MM.1S (cell line): Measurements from ENCODE around the gene EIF5AL1.

Experiments
- DNase-seq: peaks from one replicate; pipeline ENCODE4 v3.0.0-alpha.2; 2015
- H2AFZ ChIP-seq: fragments of 300-600 bp; sonication (generic); 2 replicates; pipeline ENCODE4 v1.6.0; 2016; ENCODE audit warnings: antibody characterized with exemption, low read length
- H3F3A ChIP-seq: fragments of 300-600 bp; sonication (generic); 2 replicates; pipeline ENCODE4 v1.6.1; 2016; ENCODE audit warnings: mild to moderate bottlenecking, antibody characterized with exemption, low read length, moderate library complexity, mixed read lengths; ENCODE audit not compliant: insufficient read depth
- H3K27ac ChIP-seq: fragments of 300-600 bp; sonication (generic); 2 replicates; pipeline ENCODE4 v1.5.1; 2016; ENCODE audit warnings: mild to moderate bottlenecking, low read length
- H3K27me3 ChIP-seq: fragments of 300-600 bp; sonication (generic); replicated peaks from 2 replicates; pipeline ENCODE4 v1.6.0; 2016; ENCODE audit warnings: low read length; ENCODE audit not compliant: insufficient read depth
- H3K36me3 ChIP-seq: fragments of 300-600 bp; sonication (generic); replicated peaks from 2 replicates; pipeline ENCODE4 v1.6.1; 2016; ENCODE audit warnings: mild to moderate bottlenecking, low read length, mixed read lengths; ENCODE audit not compliant: insufficient read depth
- H3K4me1 ChIP-seq: fragments of 300-600 bp; sonication (generic); 2 replicates; pipeline ENCODE4 v1.6.1; 2016; ENCODE audit warnings: low read length, mixed read lengths
- H3K4me2 ChIP-seq: fragments of 300-600 bp; sonication (generic); 2 replicates; pipeline ENCODE4 v1.6.0; 2016; ENCODE audit warnings: low read depth, low read length
- H3K4me3 ChIP-seq: fragments of 300-600 bp; sonication (generic); 2 replicates; pipeline ENCODE4 v1.5.1; 2016; ENCODE audit warnings: low read length, mixed read lengths
- H3K79me2 ChIP-seq: fragments of 300-600 bp; sonication (generic); 2 replicates; pipeline ENCODE4 v1.6.1; 2016; ENCODE audit warnings: mixed run types, low read length, mixed read lengths
- H3K9ac ChIP-seq: fragments of 300-600 bp; sonication (generic); 2 replicates; pipeline ENCODE4 v1.6.1; 2016; ENCODE audit warnings: low read length, mixed read lengths
- H3K9me2 ChIP-seq: fragments of 300-600 bp; sonication (generic); replicated peaks from 2 replicates; pipeline ENCODE4 v1.6.1; 2016; ENCODE audit warnings: mild to moderate bottlenecking, low read length, mixed read lengths; ENCODE audit not compliant: insufficient read depth
- H3K9me3 ChIP-seq: fragments of 300-600 bp; sonication (generic); replicated peaks from 2 replicates; pipeline ENCODE4 v1.6.1; 2016; ENCODE audit warnings: mild to moderate bottlenecking, low read length, mixed read lengths; ENCODE audit not compliant: insufficient read depth
- H4K20me1 ChIP-seq: fragments of 300-600 bp; sonication (generic); 2 replicates; pipeline ENCODE4 v1.6.1; 2016; ENCODE audit warnings: mild to moderate bottlenecking, low read length, moderate library complexity, mixed read lengths; ENCODE audit not compliant: insufficient read depth
- EZH2 ChIP-seq: fragments of 300-600 bp; sonication (generic); optimal IDR thresholded peaks from 2 replicates; pipeline ENCODE3; 2017; ENCODE audit warnings: low read depth, mild to moderate bottlenecking, antibody characterized with exemption, low read length, mixed read lengths
- EZH2phosphoT487 ChIP-seq: fragments of 300-600 bp; sonication (generic); IDR thresholded peaks from 2 replicates; pipeline ENCODE4 v1.6.1; 2018; ENCODE audit warnings: antibody characterized with exemption, low read length
- TF ChIP-seq, protein P1 (sequence below): fragments of 300-600 bp; sonication (generic); IDR thresholded peaks from 2 replicates; pipeline ENCODE4 v1.5.1; 2016; ENCODE audit warnings: antibody characterized with exemption, low read length, mixed read lengths

The EIF5AL1 gene

GRCh38 chr10:79559726-79560125 is 47.4 kb downstream of the EIF5AL1 start:
- Histone ChIP-seq H3K9me2 (no peaks in the 10 kb centered on the region), H3K4me2 (no peak overlapping the region), H3K36me3 (no peaks in the 10 kb centered on the region), H3K27me3 (no peaks in the 10 kb centered on the region), H3K4me1 (peaks cover 16% of the 10 kb centered on the region), H3F3A (peaks cover 6% of the 10 kb centered on the region; the same call in 1 of the 2 replicates), H2AFZ (no peak overlapping the region), H4K20me1 (no peaks in the 10 kb centered on the region), H3K79me2 (no peaks in the 10 kb centered on the region), H3K27ac (no peak overlapping the region), H3K4me3 (no peak overlapping the region), H3K9ac (no peak overlapping the region), H3K9me3 (no peaks in the 10 kb centered on the region)
- TF ChIP-seq, protein P1, sequence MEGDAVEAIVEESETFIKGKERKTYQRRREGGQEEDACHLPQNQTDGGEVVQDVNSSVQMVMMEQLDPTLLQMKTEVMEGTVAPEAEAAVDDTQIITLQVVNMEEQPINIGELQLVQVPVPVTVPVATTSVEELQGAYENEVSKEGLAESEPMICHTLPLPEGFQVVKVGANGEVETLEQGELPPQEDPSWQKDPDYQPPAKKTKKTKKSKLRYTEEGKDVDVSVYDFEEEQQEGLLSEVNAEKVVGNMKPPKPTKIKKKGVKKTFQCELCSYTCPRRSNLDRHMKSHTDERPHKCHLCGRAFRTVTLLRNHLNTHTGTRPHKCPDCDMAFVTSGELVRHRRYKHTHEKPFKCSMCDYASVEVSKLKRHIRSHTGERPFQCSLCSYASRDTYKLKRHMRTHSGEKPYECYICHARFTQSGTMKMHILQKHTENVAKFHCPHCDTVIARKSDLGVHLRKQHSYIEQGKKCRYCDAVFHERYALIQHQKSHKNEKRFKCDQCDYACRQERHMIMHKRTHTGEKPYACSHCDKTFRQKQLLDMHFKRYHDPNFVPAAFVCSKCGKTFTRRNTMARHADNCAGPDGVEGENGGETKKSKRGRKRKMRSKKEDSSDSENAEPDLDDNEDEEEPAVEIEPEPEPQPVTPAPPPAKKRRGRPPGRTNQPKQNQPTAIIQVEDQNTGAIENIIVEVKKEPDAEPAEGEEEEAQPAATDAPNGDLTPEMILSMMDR, result no peak
- TF ChIP-seq EZH2phosphoT487 (no peak), EZH2 (no peak)
- no peak for DNase-seq

DNA sequence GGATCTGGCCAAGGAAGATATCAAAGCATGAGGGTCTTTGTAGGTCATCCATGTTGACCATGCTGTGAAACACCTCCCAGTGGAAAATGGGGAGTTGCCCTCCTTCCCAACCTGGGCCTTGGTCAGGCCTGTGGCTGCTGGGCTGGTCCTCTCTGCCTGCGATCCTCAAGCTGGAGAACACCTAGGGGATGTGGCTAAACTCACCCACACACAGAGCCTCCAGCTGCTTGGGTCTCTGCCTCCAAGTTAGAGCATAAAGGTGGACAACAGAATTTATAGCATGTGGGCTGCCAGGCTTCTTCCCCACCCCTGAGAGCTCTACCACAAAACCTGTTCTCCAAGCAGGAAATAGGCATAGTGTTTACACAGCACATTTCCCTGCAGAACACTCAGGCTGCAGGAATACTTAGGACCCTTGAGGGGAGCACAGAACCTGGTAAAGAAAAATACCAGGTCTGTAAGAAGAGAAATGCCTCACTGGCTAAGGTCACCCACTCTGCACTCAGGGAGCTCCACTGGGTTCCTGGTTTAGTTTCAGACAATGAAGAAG is 47.9 kb downstream of the EIF5AL1 start, which contains the start of gene SFTPA2:
SFTPA2 (minus strand) TSS at position 248 of the 550 bp plus-strand sequence. CDS start 924 bp downstream, outside the sequence.
- H3K27me3 ChIP-seq, result no peaks in the 10 kb centered on the region
- no peak within 1 kb of the TSS for H2AFZ ChIP-seq
- 0 out of 2 replicates have a peak within 1 kb of the TSS, but pooled peaks have one; percentile 41 for H3K4me2 ChIP-seq
- no peaks in the 10 kb centered on the region for H3K9me2 ChIP-seq
- H3K79me2 ChIP-seq, result no peaks in the 10 kb centered on the region
- H3K4me3 ChIP-seq, result no peak within 1 kb of the TSS
- TF ChIP-seq EZH2phosphoT487 (no peak), EZH2 (no peak)
- TF ChIP-seq, protein P1, result no peak
- no peak within 1 kb of the TSS for H3K27ac ChIP-seq
- no peak for DNase-seq
- H3K4me1 ChIP-seq, result peaks cover 16% of the 10 kb centered on the region
- peaks cover 6% of the 10 kb centered on the region; the same call in 1 of the 2 replicates for H3F3A ChIP-seq
- H3K36me3 ChIP-seq, result no peaks in the 10 kb centered on the region
- H3K9me3 ChIP-seq, result no peaks in the 10 kb centered on the region
- H3K9ac ChIP-seq, result no peak within 1 kb of the TSS
- no peaks in the 10 kb centered on the region for H4K20me1 ChIP-seq

DNA sequence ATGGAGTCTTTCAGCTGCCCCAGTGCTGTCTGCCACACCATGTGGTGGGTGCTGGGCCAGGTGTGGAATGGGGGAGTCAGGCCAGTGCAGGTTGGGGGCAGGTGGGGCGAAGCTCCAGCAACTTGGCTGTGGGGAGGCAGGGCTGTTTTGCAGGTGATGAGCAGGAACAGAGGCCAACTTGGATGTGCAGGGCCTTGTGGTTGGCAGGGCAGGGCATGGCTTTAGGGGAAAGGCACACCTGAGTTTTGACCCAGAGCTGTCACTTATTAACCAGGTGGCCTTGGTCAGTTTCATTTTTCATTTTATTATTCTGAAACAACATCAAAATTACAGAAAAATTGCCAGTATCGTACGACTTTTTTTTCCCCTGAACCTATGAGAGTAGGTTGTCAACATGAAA is 48.9 kb downstream of the EIF5AL1 start:
- Histone ChIP-seq H3K27me3 (no peaks in the 10 kb centered on the region), H2AFZ (no peak overlapping the region), H3K9me2 (no peaks in the 10 kb centered on the region), H3K9ac (no peak overlapping the region), H3K4me2 (peak overlapping the region; percentile 41; the same call in 1 of the 2 replicates), H3K27ac (peak overlapping the region; percentile 5; the same call in 1 of the 2 replicates), H3K4me3 (no peak overlapping the region), H3K9me3 (no peaks in the 10 kb centered on the region), H4K20me1 (no peaks in the 10 kb centered on the region), H3K79me2 (no peaks in the 10 kb centered on the region), H3F3A (peaks cover 6% of the 10 kb centered on the region; the same call in 1 of the 2 replicates), H3K4me1 (peaks cover 16% of the 10 kb centered on the region), H3K36me3 (no peaks in the 10 kb centered on the region)
- TF ChIP-seq EZH2 (no peak), EZH2phosphoT487 (no peak)
- TF ChIP-seq, protein P1, result no peak
- DNase-seq, result peak; percentile 75
